Mononuclear cell (primary cell): ENCODE results near the gene TACC3. TPM values are rescaled to one million over a fixed set of nuclear protein-coding genes. Genes with fewer than 3 reads are reported as not detected.

Experiments used
- H3K27me3 ChIP-seq: 2 replicates; pipeline ENCODE4 v1.6.0; 2011; ENCODE audit warnings: low read length, control low read depth; ENCODE audit not compliant: insufficient read depth
- H3K4me1 ChIP-seq: 2 replicates; pipeline ENCODE4 v1.5.1; 2011; ENCODE audit warnings: mild to moderate bottlenecking, low read length, control low read depth; ENCODE audit not compliant: insufficient read depth
- H3K4me3 ChIP-seq: 2 replicates; pipeline ENCODE4 v1.5.1; 2011; ENCODE audit warnings: mild to moderate bottlenecking, low read length, moderate library complexity
- H3K9me3 ChIP-seq: 2 replicates; pipeline ENCODE4 v1.5.1; 2011; ENCODE audit warnings: low read depth, mild to moderate bottlenecking, control low read depth, low read length
- total RNA-seq: library from RNA; depleted of rRNA; stranded (reverse); fragments of >200 nt; gene quantifications from one replicate; pipeline ENCODE4 v1.2.3, GENCODE V29; 2012

Gene TACC3
- total RNA-seq, 1 donor: 27.0 TPM

GRCh38 chr4:1727117-1728031, 6.1 kb downstream of the TACC3 start:
- H3K27me3 ChIP-seq: no peaks in the 10 kb centered on the region
- H3K9me3 ChIP-seq: no peaks in the 10 kb centered on the region
- H3K4me3 ChIP-seq: no peak overlapping the region
- H3K4me1 ChIP-seq: peaks cover 75% of the 10 kb centered on the region

GRCh38 chr4:1728061-1728980, 7.0 kb downstream of the TACC3 start:
- no peak overlapping the region for H3K4me3 ChIP-seq
- H3K27me3 ChIP-seq: no peaks in the 10 kb centered on the region
- peaks cover 65% of the 10 kb centered on the region for H3K4me1 ChIP-seq
- H3K9me3 ChIP-seq: no peaks in the 10 kb centered on the region

- peaks cover 42% of the 10 kb centered on the region for H3K4me1 ChIP-seq
- no peaks in the 10 kb centered on the region for H3K9me3 ChIP-seq
- no peaks in the 10 kb centered on the region for H3K27me3 ChIP-seq
These were observed 9.3 kb downstream of the TACC3 start for GRCh38 chr4:1730532-1731135.

GRCh38 chr4:1731180-1731579, 9.9 kb downstream of the TACC3 start:
- no peaks in the 10 kb centered on the region for H3K9me3 ChIP-seq
- H3K4me3 ChIP-seq: no peak overlapping the region
- H3K4me1 ChIP-seq: peaks cover 36% of the 10 kb centered on the region
- no peaks in the 10 kb centered on the region for H3K27me3 ChIP-seq

More at GRCh38 chr4:1730532-1731135, 9.3 kb downstream of the TACC3 start:
- H3K4me3 ChIP-seq: no peak overlapping the region

GRCh38 chr4:1732911-1733310, 11.6 kb downstream of the TACC3 start:
- no peaks in the 10 kb centered on the region for H3K27me3 ChIP-seq
- H3K4me3 ChIP-seq: no peak overlapping the region
- peaks cover 19% of the 10 kb centered on the region for H3K4me1 ChIP-seq
- no peaks in the 10 kb centered on the region for H3K9me3 ChIP-seq

- Histone ChIP-seq H3K4me1 (no peaks in the 10 kb centered on the region), H3K27me3 (no peaks in the 10 kb centered on the region), H3K9me3 (no peaks in the 10 kb centered on the region), H3K4me3 (no peak overlapping the region)
These were observed 13.9 kb downstream of the TACC3 start for GRCh38 chr4:1735215-1735614.

GRCh38 chr4:1736812-1737211, 15.5 kb downstream of the TACC3 start:
- no peaks in the 10 kb centered on the region for H3K9me3 ChIP-seq
- no peaks in the 10 kb centered on the region for H3K4me1 ChIP-seq
- no peak overlapping the region for H3K4me3 ChIP-seq
- H3K27me3 ChIP-seq: no peaks in the 10 kb centered on the region

GRCh38 chr4:1737666-1738065, 16.3 kb downstream of the TACC3 start:
- Histone ChIP-seq H3K27me3 (no peaks in the 10 kb centered on the region), H3K9me3 (no peaks in the 10 kb centered on the region), H3K4me3 (no peak overlapping the region), H3K4me1 (no peaks in the 10 kb centered on the region)

GRCh38 chr4:1738410-1738809, 17.1 kb downstream of the TACC3 start:
- H3K9me3 ChIP-seq: no peaks in the 10 kb centered on the region
- H3K4me3 ChIP-seq: no peak overlapping the region
- H3K4me1 ChIP-seq: no peaks in the 10 kb centered on the region
- no peaks in the 10 kb centered on the region for H3K27me3 ChIP-seq

GRCh38 chr4:1739358-1739757, 18.0 kb downstream of the TACC3 start:
- no peaks in the 10 kb centered on the region for H3K9me3 ChIP-seq
- H3K27me3 ChIP-seq: no peaks in the 10 kb centered on the region
- no peak overlapping the region for H3K4me3 ChIP-seq
- H3K4me1 ChIP-seq: no peaks in the 10 kb centered on the region

- Histone ChIP-seq H3K4me3 (no peak overlapping the region), H3K4me1 (no peaks in the 10 kb centered on the region), H3K9me3 (no peaks in the 10 kb centered on the region), H3K27me3 (no peaks in the 10 kb centered on the region)
These were observed 18.8 kb downstream of the TACC3 start for GRCh38 chr4:1740021-1740545.

- Histone ChIP-seq H3K4me1 (no peaks in the 10 kb centered on the region), H3K27me3 (no peaks in the 10 kb centered on the region), H3K9me3 (no peaks in the 10 kb centered on the region), H3K4me3 (no peak overlapping the region)
These were observed 19.9 kb downstream of the TACC3 start for GRCh38 chr4:1741208-1741607.

- no peak overlapping the region for H3K4me3 ChIP-seq
- H3K27me3 ChIP-seq: no peaks in the 10 kb centered on the region
- peaks cover 3% of the 10 kb centered on the region for H3K4me1 ChIP-seq
- no peaks in the 10 kb centered on the region for H3K9me3 ChIP-seq
These were observed 22.2 kb downstream of the TACC3 start for GRCh38 chr4:1743551-1743950.

GRCh38 chr4:1743975-1744374, 22.7 kb downstream of the TACC3 start:
- Histone ChIP-seq H3K4me1 (peaks cover 4% of the 10 kb centered on the region), H3K4me3 (no peak overlapping the region)

GRCh38 chr4:1744552-1744951, 23.2 kb downstream of the TACC3 start:
- no peaks in the 10 kb centered on the region for H3K9me3 ChIP-seq
- H3K4me1 ChIP-seq: peaks cover 4% of the 10 kb centered on the region
- no peak overlapping the region for H3K4me3 ChIP-seq
- H3K27me3 ChIP-seq: no peaks in the 10 kb centered on the region

More at GRCh38 chr4:1743975-1744374, 22.7 kb downstream of the TACC3 start:
- no peaks in the 10 kb centered on the region for H3K9me3 ChIP-seq
- no peaks in the 10 kb centered on the region for H3K27me3 ChIP-seq
